ENCODE measurements around the gene FRMD4B. TPM values are rescaled to one million over a fixed set of nuclear protein-coding genes. Genes with fewer than 3 reads are reported as not detected.

The FRMD4B gene
- total RNA-seq, 2 experiments from 2014 or later = not detected

- CTCF ChIA-PET (ENCODE audit: unreplicated experiment) = no interaction called here
- Histone ChIP-seq H2AFZ (ENCODE audit: low read length) (no peak overlapping the region), H3K79me2 (ENCODE audit: insufficient read depth, low read depth, low read length) (no peaks in the 10 kb centered on the region), H3K4me2 (ENCODE audit: low read length) (no peak overlapping the region), H3K36me3 (ENCODE audit: insufficient read depth, low read length) (no peaks in the 10 kb centered on the region), H4K20me1 (ENCODE audit: insufficient read depth, low read length) (no peaks in the 10 kb centered on the region), H3K9me3 (ENCODE audit: low read length) (no peaks in the 10 kb centered on the region), H3K27ac (ENCODE audit: low read depth, low read length, poor library complexity, severe bottlenecking) (no peak overlapping the region), H3K4me3 (ENCODE audit: low read depth, low read length, poor library complexity, severe bottlenecking) (no peak overlapping the region), H3K9me2 (ENCODE audit: insufficient read depth, low read length) (no peaks in the 10 kb centered on the region), H3K4me1 (ENCODE audit: insufficient read depth, low read length, poor library complexity, severe bottlenecking) (no peaks in the 10 kb centered on the region)
- TF ChIP-seq CTCF (conservative IDR thresholded peaks at IDR 0.05; ENCODE audit: low read length) (no peak), EZH2phosphoT487 (IDR thresholded peaks at IDR 0.05; ENCODE audit: borderline replicate concordance, low read depth, low read length) (no peak)
- POLR2A ChIA-PET = no interaction called here
- intact Hi-C loops (cut with micrococcal nuclease; ENCODE audit: unreplicated experiment) = no loop called here
- BruUV-seq (replicated peaks) = no TSS peak
- no peak for DNase-seq (ENCODE audit: low spot score)
These were observed 180.5 kb downstream of the FRMD4B start for GRCh38 chr3:69205385-69205784.

- POLR2A ChIA-PET = no interaction called here
- intact Hi-C loops (cut with micrococcal nuclease; ENCODE audit: unreplicated experiment) = no loop called here
- Histone ChIP-seq H2AFZ (ENCODE audit: low read length) (no peak overlapping the region), H3K9me3 (ENCODE audit: low read length) (no peaks in the 10 kb centered on the region), H3K4me1 (ENCODE audit: insufficient read depth, low read length, poor library complexity, severe bottlenecking) (no peaks in the 10 kb centered on the region), H3K4me3 (ENCODE audit: low read depth, low read length, poor library complexity, severe bottlenecking) (no peak overlapping the region), H3K36me3 (ENCODE audit: insufficient read depth, low read length) (no peaks in the 10 kb centered on the region), H3K4me2 (ENCODE audit: low read length) (no peak overlapping the region), H3K27ac (ENCODE audit: low read depth, low read length, poor library complexity, severe bottlenecking) (no peak overlapping the region), H3K79me2 (ENCODE audit: insufficient read depth, low read depth, low read length) (no peaks in the 10 kb centered on the region), H3K9me2 (ENCODE audit: insufficient read depth, low read length) (no peaks in the 10 kb centered on the region), H4K20me1 (ENCODE audit: insufficient read depth, low read length) (no peaks in the 10 kb centered on the region)
- no TSS peak for BruUV-seq (replicated peaks)
- DNase-seq (ENCODE audit: low spot score) = no peak
- TF ChIP-seq EZH2phosphoT487 (IDR thresholded peaks at IDR 0.05; ENCODE audit: borderline replicate concordance, low read depth, low read length) (no peak), CTCF (conservative IDR thresholded peaks at IDR 0.05; ENCODE audit: low read length) (no peak)
- CTCF ChIA-PET (ENCODE audit: unreplicated experiment) = no interaction called here
These were observed 181.5 kb downstream of the FRMD4B start for GRCh38 chr3:69204315-69204957.

- no peak overlapping the region for H3K4me2 ChIP-seq (ENCODE audit: low read length)
- TF ChIP-seq EZH2phosphoT487 (IDR thresholded peaks at IDR 0.05; ENCODE audit: borderline replicate concordance, low read depth, low read length) (no peak), CTCF (conservative IDR thresholded peaks at IDR 0.05; ENCODE audit: low read length) (no peak)
- H3K9me3 ChIP-seq (ENCODE audit: low read length) = no peaks in the 10 kb centered on the region
- H2AFZ ChIP-seq (ENCODE audit: low read length) = no peak overlapping the region
- no peak for DNase-seq (ENCODE audit: low spot score)
- BruUV-seq (replicated peaks) = no TSS peak
- no peak overlapping the region for H3K4me3 ChIP-seq (ENCODE audit: low read depth, low read length, poor library complexity, severe bottlenecking)
- intact Hi-C loops (cut with micrococcal nuclease; ENCODE audit: unreplicated experiment) = no loop called here
- ChIA-PET CTCF (ENCODE audit: unreplicated experiment) (no interaction called here), POLR2A (no interaction called here)
- no peak overlapping the region for H3K27ac ChIP-seq (ENCODE audit: low read depth, low read length, poor library complexity, severe bottlenecking)
- no peaks in the 10 kb centered on the region for H3K9me2 ChIP-seq (ENCODE audit: insufficient read depth, low read length)
- H3K36me3 ChIP-seq (ENCODE audit: insufficient read depth, low read length) = no peaks in the 10 kb centered on the region
- no peaks in the 10 kb centered on the region for H4K20me1 ChIP-seq (ENCODE audit: insufficient read depth, low read length)
- no peaks in the 10 kb centered on the region for H3K79me2 ChIP-seq (ENCODE audit: insufficient read depth, low read depth, low read length)
- no peaks in the 10 kb centered on the region for H3K4me1 ChIP-seq (ENCODE audit: insufficient read depth, low read length, poor library complexity, severe bottlenecking)
These were observed 182.1 kb downstream of the FRMD4B start for GRCh38 chr3:69203631-69204314.

Measured in OCI-LY7 (cell line).